ENCODE results near the gene ACOT12. TPM values are rescaled to one million over a fixed set of nuclear protein-coding genes. Genes with fewer than 3 reads are reported as not detected.

ACOT12 gene
- total and polyA plus RNA-seq, 2 of the 13 experiments (the other 11 are each of a cell fraction or from before 2014, with no cell fraction given), result not detected

DNA sequence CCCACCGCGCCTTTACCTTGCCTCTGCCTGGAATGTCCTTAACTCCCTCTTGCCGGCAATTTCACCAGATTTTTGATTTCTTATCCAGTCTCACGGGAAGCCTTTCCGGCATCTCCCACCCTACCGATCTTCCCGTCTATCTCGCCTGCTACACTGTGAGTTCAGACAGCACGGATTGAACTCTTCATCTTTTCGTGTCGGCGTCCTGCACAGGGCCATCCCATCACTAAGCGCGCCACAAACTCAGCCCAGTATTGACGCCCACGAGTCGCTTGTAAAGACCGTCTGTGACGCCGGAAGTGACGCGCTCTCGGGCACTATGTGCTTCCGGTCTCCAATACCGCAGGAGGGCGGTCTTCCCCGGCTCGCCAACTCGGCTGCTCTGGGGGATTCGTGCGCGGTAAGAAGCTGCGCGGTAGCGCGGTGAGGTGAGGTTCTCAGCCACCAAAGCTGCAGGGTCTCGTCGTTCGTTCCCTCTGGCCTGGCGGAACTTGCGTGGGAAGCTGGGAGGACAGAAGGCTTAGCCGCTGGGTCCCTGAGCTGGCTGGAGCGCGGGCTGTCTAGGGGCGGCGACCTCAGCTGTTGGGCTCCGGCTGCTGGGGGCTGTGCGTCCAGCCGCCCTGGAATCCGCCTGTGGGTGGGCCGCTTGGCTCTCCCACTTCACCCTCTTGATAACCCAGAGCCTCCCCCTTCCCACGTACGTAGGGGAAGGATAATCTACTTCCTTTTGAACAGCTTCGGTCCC, 92.5 kb downstream of the ACOT12 start, which contains the start of gene ZCCHC9 (continued):
- TF ChIP-seq ZSCAN29 (CRISPR knock-in tag; conservative IDR thresholded peaks at IDR 0.05), result 0 out of 2 replicates have a peak, but pooled peaks have one; percentile 67
- TF ChIP-seq, protein P1, sequence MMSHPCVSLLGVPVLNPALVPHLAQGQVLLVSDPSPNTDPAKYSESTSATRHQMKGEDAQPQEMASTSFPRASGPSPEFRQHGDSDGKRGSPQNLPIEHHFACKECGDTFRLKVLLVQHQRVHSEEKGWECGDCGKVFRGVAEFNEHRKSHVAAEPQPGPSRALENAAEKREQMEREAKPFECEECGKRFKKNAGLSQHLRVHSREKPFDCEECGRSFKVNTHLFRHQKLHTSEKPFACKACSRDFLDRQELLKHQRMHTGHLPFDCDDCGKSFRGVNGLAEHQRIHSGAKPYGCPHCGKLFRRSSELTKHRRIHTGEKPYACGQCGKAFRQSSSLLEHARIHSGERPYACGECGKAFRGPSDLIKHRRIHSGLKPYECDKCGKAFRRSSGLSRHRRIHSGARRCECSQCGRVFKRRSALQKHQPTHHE (CRISPR knock-in tag; IDR thresholded peaks at IDR 0.05; ENCODE audit: borderline replicate concordance), result no peak; the same call in 1 of the 2 replicates
- TF ChIP-seq, protein P2, sequence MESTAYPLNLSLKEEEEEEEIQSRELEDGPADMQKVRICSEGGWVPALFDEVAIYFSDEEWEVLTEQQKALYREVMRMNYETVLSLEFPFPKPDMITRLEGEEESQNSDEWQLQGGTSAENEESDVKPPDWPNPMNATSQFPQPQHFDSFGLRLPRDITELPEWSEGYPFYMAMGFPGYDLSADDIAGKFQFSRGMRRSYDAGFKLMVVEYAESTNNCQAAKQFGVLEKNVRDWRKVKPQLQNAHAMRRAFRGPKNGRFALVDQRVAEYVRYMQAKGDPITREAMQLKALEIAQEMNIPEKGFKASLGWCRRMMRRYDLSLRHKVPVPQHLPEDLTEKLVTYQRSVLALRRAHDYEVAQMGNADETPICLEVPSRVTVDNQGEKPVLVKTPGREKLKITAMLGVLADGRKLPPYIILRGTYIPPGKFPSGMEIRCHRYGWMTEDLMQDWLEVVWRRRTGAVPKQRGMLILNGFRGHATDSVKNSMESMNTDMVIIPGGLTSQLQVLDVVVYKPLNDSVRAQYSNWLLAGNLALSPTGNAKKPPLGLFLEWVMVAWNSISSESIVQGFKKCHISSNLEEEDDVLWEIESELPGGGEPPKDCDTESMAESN (CRISPR knock-in tag; conservative IDR thresholded peaks at IDR 0.05), result peak; percentile 70
- TF ChIP-seq SOX6 (IDR thresholded peaks at IDR 0.05), result no peak
- peak; percentile 70 for TF ChIP-seq SOX6 (CRISPR knock-in tag; IDR thresholded peaks at IDR 0.05)
- no peak for TF ChIP-seq TEAD2 (CRISPR knock-in tag; IDR thresholded peaks at IDR 0.05)
- TF ChIP-seq NFIC (IDR thresholded peaks at IDR 0.05; ENCODE audit: low read length), result no peak
- TF ChIP-seq FOXO1 (CRISPR knock-in tag; IDR thresholded peaks at IDR 0.05), result peak; percentile 38; the same call in 1 of the 2 replicates
- TF ChIP-seq YEATS2 (CRISPR knock-in tag; IDR thresholded peaks at IDR 0.05; ENCODE audit: borderline replicate concordance), result peak; percentile 96
- peak; percentile 23; the same call in 1 of the 2 replicates for TF ChIP-seq SNAPC2 (CRISPR knock-in tag; IDR thresholded peaks at IDR 0.05)
- TF ChIP-seq, protein P3, sequence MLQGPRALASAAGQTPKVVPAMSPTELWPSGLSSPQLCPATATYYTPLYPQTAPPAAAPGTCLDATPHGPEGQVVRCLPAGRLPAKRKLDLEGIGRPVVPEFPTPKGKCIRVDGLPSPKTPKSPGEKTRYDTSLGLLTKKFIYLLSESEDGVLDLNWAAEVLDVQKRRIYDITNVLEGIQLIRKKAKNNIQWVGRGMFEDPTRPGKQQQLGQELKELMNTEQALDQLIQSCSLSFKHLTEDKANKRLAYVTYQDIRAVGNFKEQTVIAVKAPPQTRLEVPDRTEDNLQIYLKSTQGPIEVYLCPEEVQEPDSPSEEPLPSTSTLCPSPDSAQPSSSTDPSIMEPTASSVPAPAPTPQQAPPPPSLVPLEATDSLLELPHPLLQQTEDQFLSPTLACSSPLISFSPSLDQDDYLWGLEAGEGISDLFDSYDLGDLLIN (CRISPR knock-in tag; IDR thresholded peaks at IDR 0.05; ENCODE audit: borderline replicate concordance), result no peak
- TF ChIP-seq, protein P4, sequence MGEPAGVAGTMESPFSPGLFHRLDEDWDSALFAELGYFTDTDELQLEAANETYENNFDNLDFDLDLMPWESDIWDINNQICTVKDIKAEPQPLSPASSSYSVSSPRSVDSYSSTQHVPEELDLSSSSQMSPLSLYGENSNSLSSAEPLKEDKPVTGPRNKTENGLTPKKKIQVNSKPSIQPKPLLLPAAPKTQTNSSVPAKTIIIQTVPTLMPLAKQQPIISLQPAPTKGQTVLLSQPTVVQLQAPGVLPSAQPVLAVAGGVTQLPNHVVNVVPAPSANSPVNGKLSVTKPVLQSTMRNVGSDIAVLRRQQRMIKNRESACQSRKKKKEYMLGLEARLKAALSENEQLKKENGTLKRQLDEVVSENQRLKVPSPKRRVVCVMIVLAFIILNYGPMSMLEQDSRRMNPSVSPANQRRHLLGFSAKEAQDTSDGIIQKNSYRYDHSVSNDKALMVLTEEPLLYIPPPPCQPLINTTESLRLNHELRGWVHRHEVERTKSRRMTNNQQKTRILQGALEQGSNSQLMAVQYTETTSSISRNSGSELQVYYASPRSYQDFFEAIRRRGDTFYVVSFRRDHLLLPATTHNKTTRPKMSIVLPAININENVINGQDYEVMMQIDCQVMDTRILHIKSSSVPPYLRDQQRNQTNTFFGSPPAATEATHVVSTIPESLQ (CRISPR knock-in tag; conservative IDR thresholded peaks at IDR 0.05), result 0 out of 2 replicates have a peak, but pooled peaks have one; percentile 39
- TF ChIP-seq NCOA5 (CRISPR knock-in tag; IDR thresholded peaks at IDR 0.05), result no peak
- TF ChIP-seq KDM1A (CRISPR knock-in tag; IDR thresholded peaks at IDR 0.05), result no peak
- no peak for TF ChIP-seq LCORL (IDR thresholded peaks at IDR 0.05)
- peak; percentile 66; the same call in 1 of the 2 replicates for TF ChIP-seq LCORL (CRISPR knock-in tag; IDR thresholded peaks at IDR 0.05)
- TF ChIP-seq, protein P5, sequence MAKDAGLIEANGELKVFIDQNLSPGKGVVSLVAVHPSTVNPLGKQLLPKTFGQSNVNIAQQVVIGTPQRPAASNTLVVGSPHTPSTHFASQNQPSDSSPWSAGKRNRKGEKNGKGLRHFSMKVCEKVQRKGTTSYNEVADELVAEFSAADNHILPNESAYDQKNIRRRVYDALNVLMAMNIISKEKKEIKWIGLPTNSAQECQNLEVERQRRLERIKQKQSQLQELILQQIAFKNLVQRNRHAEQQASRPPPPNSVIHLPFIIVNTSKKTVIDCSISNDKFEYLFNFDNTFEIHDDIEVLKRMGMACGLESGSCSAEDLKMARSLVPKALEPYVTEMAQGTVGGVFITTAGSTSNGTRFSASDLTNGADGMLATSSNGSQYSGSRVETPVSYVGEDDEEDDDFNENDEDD (CRISPR knock-in tag; IDR thresholded peaks at IDR 0.05; ENCODE audit: borderline replicate concordance), result peak; percentile 77; the same call in 1 of the 2 replicates
- TF ChIP-seq SKI (IDR thresholded peaks at IDR 0.05; ENCODE audit: partially characterized antibody), result no peak
- TF ChIP-seq, protein P6, sequence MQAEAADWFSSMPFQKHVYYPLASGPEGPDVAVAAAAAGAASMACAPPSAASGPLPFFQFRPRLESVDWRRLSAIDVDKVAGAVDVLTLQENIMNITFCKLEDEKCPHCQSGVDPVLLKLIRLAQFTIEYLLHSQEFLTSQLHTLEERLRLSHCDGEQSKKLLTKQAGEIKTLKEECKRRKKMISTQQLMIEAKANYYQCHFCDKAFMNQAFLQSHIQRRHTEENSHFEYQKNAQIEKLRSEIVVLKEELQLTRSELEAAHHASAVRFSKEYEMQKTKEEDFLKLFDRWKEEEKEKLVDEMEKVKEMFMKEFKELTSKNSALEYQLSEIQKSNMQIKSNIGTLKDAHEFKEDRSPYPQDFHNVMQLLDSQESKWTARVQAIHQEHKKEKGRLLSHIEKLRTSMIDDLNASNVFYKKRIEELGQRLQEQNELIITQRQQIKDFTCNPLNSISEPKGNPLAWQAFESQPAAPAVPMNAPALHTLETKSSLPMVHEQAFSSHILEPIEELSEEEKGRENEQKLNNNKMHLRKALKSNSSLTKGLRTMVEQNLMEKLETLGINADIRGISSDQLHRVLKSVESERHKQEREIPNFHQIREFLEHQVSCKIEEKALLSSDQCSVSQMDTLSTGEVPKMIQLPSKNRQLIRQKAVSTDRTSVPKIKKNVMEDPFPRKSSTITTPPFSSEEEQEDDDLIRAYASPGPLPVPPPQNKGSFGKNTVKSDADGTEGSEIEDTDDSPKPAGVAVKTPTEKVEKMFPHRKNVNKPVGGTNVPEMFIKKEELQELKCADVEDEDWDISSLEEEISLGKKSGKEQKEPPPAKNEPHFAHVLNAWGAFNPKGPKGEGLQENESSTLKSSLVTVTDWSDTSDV (CRISPR knock-in tag; IDR thresholded peaks at IDR 0.05), result peak; percentile 78; the same call in 1 of the 2 replicates
